Ishikawa (cell line): ENCODE measurements around the gene PRDM16.
A peak's percentile ranks its signal among the peaks of the same experiment; 100 is the strongest.

Source experiments
- EGR1 ChIP-seq: IDR thresholded peaks from 2 replicates; pipeline ENCODE4 v1.6.1; 2012
- EP300 ChIP-seq: IDR thresholded peaks from 2 replicates; pipeline ENCODE4 v1.6.1; 2012; ENCODE audit warnings: borderline replicate concordance
- FOXM1 ChIP-seq: IDR thresholded peaks from 2 replicates; pipeline ENCODE4 v1.6.1; 2012; ENCODE audit warnings: low read depth, borderline replicate concordance
- MAX ChIP-seq: IDR thresholded peaks from 2 replicates; pipeline ENCODE4 v1.6.1; 2012
- RAD21 ChIP-seq: IDR thresholded peaks from 2 replicates; pipeline ENCODE4 v1.6.1; 2012; ENCODE audit warnings: low read depth
- REST ChIP-seq: IDR thresholded peaks from 2 replicates; pipeline ENCODE4 v1.6.1; 2012; ENCODE audit warnings: low read depth, mild to moderate bottlenecking
- TAF1 ChIP-seq: IDR thresholded peaks from 2 replicates; pipeline ENCODE4 v1.6.1; 2012; ENCODE audit warnings: low read depth, mild to moderate bottlenecking
- TCF12 ChIP-seq: IDR thresholded peaks from 2 replicates; pipeline ENCODE4 v1.6.1; 2012; ENCODE audit warnings: low read depth
- TEAD4 ChIP-seq: IDR thresholded peaks from 2 replicates; pipeline ENCODE4 v1.6.1; 2012
- YY1 ChIP-seq: IDR thresholded peaks from 2 replicates; pipeline ENCODE4 v1.6.1; 2012; ENCODE audit warnings: low read depth

- TF ChIP-seq EP300 = no peak
- no peak for TF ChIP-seq YY1
- TF ChIP-seq FOXM1 = no peak
- peak; percentile 94 for TF ChIP-seq MAX
- TF ChIP-seq TCF12 = no peak; the same call in 1 of the 2 replicates
- no peak for TF ChIP-seq EGR1
- TF ChIP-seq RAD21 = no peak
- no peak for TF ChIP-seq REST
- no peak for TF ChIP-seq TAF1
- no peak for TF ChIP-seq TEAD4
These were observed 385.1 kb downstream of the PRDM16 start, which contains the start of gene ARHGEF16 for GRCh38 chr1:3453891-3454810.
